Hindlimb muscle (tissue), 1 donor: ENCODE data around the gene TNFSF10. TPM values are rescaled to one million over a fixed set of nuclear protein-coding genes. Genes with fewer than 3 reads are reported as not detected.
A peak's percentile ranks its signal among the peaks of the same experiment; 100 is the strongest.

ENCODE experiments used
- DNase-seq: peaks from one replicate; pipeline ENCODE4 v3.0.0-alpha.2; 2013
- polyA plus RNA-seq: library from polyadenylated mRNA; unstranded; fragments of 120-200 nt; gene quantifications from one replicate; pipeline ENCODE4 v1.2.1, GENCODE V29; 2013; ENCODE audit not compliant: insufficient read length

Gene TNFSF10
- polyA plus RNA-seq, 1 donor = 7.5 TPM

DNA sequence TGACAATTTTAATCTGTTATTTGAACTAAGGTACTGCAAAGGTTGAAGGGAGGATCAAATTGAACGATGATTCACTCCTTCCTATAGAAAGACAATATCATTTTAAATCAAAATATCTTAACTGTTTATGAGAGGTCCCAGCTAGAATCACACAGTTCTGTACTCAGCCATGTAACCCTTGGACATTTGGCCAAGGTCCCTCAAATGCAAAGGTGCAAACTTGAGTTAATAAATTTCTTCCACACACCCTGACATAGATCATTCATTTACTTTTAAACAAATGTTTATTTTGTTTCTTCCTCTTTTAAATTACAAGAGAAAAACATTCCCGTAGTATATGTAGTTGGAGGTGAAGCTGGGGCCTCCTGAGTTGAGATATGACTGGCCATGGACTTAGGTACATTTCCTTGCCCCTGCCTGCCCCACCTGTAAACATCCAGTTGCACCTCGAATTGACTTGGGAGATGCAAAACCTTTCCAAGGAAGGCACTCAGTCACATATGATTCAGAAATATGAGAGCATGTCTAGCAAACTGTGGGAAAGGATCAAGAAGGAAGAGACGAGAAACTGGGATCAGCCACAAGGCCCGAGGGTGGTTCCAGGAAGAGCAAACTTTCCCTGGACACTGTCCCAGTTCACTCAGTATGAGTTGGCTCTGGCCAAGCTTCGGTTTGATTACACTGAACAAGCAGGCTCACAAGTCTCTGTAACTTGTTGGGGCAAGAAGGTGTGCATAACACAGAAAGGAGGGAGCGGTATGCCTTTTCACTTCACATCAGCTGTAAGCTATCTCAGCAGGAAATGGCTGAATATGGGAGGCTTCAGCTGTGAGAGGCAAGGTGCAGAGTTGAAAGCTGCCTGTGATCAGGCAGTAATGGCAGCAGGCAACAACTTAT is 6.7 kb downstream of the TNFSF10 start:
- DNase-seq = peak; percentile 60

DNA sequence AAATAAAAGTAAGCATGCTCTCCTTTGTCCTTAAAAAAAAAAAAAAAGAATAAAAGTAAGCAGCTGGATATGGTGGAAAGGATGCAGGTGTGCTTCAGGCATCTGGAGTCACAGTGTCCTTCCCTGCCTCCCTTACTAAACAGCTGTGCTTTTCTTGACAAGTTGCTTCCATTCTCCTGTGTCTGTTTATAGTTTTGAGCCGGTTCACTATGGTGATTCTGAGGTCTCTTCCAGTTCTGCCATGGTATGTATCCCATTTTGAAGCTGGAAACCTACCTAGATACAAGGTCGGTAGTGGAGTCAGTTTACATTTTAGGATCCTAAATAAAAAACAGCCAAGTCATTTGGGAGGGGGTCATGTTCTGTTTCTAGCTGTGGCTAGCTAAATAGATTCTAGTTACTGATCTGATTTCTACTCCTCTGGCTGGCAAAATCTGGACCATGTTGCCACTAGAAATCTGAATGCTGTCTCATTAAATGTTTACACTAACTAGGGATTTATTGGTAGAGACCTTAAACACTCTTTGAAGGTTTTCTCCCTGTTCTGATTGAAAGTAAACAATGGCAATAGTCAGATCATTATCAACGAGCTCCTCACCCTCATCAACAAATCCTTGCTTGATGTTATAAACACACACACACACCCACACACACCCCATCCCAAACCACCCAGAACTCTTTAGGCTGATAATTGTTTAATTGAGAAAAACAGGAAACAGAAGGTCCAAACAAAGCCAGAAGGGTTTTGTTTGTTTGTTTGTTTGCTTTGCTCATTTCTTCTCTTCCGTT is 7.9 kb downstream of the TNFSF10 start:
- no peak for DNase-seq

DNA sequence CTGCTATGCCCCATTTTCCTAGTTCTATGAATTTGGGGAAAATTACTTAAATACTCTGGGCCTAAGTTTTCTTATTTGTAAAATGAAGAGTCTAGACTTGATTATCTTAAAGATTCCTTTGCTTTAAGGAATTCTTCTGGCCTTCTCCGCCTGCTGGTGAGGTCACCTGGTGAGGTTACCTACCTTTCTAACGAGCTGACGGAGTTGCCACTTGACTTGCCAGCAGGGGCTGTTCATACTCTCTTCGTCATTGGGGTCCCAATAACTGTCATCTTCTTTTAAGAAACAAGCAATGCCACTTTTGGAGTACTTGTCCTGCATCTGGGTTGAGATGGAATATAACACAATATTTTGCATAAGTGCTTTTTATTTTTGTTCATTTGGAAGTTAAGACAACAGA is 8.6 kb downstream of the TNFSF10 start:
- DNase-seq = no peak

DNA sequence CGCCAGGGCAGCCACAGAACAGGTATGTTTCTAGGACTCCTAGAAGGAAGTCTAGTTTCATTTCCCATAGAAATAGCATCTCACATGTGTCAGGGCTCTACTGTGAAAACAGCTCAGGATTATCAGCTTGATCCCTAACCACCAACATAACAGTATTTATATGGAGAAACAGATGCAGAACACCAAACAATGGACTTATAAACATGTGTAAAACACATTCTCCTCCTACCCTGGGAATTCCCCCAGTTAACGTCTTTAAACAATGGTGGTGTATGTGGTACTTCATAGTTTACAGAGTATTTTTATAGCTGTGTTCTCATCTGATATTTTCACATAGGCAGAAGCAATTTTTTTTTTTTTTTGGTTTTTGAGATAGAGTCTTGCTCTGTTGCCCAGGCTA is 9.7 kb downstream of the TNFSF10 start:
- DNase-seq = no peak

DNA sequence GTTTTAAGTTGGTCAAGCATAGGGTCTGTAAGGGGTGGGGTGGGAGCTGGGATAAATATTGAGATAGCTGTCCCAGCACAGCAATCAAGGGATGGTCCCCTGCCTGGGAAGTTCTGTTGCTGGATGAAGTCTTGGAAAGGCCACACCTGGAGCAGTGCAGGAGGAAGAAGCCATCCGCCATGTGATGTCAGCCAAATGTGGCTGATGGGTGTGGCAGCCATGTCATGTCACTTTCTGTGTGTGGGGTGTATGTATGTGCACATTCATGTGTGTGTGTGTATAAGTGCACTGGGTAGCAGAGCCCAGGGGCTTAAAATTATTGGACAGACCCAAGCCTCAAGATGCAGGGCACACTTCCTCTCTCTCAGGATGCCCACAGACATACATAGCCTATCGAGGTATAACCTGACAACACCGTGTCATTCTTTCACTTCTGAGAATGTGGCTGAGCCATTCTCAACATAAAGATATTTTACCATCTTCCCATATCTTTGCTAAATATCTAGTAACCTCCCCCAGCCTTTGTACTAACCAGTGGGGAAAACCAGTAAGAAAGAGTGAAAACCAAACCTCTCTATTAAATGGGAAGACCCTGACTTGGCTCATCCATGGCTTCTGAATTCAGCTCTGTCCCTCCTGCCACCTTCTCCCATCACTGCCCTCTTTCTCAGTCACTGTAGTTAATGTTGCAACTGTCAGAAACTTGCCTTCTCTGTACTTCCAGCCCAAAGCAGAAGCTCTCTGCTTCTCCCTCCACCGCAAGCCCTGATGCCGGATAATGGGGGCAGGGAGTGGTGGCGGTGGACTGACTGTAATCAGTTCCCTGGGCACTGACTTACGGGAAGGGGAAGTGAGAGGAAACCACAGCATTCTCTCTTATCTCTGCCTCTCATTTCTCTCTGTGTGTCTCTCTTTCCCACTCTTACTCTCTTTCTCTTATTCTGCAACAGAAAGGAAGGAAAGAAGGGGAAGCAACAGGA is 11.2 kb downstream of the TNFSF10 start:
- no peak for DNase-seq

DNA sequence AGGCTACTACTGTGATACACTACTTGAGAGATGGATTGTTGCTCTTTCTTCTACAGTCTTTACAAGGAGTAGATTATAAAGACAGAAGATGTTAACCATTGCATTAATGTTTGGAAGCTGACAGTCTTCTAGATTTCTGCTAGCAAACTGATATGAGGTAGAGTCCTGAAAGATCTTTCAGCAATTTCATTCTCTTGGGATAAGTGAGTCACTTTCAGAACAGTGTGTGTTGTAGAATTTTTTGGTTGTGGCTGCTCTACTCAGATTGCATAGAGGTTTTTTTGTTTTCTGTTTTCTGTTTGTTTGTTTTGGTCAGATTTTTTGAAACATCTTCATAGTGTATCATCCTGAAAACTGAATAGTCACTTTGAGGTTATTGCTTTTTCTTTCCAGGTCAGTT is 17.1 kb downstream of the TNFSF10 start:
- DNase-seq = no peak

GRCh38 chr3:172501540-172501939 is 21.7 kb downstream of the TNFSF10 start:
- no peak for DNase-seq

- peak; percentile 71 for DNase-seq
Measured at GRCh38 chr3:172490198-172490669, 33.0 kb downstream of the TNFSF10 start.

DNA sequence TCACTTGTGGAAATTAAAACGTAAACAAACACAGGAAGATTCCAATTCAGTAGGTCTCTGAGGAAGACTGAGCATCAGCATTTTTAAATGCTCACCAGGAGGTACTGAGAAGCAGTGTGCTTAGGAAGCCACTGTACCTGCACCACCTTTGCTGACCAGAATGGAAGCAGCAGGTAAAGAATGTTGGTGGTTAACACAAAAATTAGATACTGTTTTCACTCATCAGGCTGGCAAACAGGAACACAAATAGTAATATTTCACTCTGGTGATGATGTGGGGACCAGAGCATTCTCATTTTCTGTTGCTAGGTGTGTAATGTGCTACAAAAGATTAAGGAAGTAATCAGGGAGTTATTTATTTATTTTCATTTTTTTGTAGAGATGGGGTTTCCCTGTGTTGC is 45.1 kb downstream of the TNFSF10 start:
- no peak for DNase-seq

- no peak for DNase-seq
Measured at GRCh38 chr3:172476347-172476746, 46.9 kb downstream of the TNFSF10 start.

DNA sequence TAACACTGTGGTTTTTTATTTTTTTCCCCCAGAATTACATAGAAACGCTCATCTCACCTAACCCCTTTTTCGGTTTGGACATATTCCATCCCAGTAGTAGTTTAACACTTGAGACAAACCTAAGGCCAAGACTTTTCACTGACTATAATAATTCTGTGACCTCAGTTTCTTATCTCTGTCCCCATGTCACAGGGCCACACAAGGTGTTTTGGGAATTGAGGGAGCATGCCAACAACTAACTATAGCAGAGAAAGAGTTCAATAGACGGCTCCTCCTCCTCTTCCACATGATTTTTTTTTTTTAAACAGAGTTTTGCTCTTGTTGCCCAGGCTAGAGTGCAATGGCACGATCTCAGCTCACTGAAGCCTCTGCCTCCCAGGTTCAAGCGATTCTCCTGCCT is 47.5 kb downstream of the TNFSF10 start:
- no peak for DNase-seq

GRCh38 chr3:172471903-172472302 is 51.3 kb downstream of the TNFSF10 start:
- no peak for DNase-seq

DNA sequence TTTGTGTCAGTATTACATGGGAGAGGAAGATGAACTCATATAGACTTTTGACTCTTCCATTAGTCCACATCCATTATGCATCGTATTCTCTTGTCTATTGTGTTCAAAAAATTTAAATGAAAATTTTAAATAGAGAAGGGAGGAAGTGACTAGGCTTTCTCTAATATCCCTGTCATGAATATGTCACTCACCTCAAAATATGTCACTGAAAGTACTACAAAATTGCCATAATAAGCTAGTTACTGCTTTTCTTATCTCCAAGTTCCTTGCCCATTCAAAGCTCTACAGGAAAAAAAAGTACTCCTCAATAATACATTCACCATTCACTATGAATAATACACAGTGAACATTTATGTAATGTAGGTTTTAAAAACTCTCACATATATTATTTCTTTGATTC is 52.6 kb downstream of the TNFSF10 start:
- no peak for DNase-seq

DNA sequence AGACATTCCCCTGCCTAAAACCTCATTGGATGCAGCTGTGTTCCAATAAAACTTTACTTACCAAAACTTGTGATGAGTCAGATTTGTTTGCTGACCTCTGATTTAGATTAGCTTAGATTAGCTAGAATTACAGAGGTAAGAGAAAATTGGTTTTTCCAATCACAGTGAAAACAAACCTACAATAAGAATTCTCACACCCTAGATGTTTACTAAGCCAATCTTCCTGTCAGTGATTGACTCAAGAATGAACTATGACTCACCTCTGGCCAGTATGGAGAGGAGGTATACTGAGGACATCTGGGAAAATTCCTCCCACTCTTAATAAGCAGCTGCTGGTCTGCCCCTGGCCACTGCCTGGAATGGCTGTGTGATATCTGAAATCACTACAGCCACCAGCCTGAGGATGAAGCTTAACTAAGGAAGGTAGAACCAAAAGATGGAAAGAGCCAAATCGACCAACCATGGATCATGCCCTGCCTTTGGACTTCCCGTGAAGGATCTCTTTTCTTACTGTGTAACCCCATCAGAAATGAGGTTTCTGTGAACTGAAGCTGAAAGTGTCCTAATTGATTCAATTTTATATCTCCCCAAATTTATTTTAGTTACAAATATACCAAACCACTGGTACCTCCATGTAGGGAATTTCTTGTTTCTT is 55.9 kb downstream of the TNFSF10 start:
- no peak for DNase-seq

DNA sequence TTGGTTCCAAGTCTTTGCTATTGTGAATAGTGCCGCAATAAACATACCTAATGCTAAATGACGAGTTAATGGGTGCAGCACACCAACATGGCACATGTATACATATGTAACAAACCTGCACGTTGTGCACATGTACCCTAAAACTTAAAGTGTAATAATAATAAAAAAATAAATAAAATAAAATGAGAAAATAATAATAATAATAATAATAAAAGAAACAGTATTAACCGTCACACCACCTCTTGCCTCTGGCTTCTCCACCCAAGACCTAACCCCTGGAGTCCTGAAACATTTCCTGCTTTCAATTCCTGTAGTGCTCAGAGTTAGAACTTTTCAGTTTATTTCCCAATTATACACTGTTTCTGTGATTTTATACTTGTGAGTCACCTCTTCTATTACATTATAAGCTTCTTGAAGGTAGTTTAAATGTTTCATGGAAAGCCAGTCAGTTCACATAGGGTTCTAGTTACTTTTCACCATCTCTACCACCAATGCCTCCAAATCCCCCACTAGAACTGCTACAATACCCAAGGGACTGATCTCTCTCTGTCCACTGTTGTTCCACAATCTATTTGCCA is 56.6 kb downstream of the TNFSF10 start:
- no peak for DNase-seq

GRCh38 chr3:172465281-172465680 is 57.9 kb downstream of the TNFSF10 start:
- no peak for DNase-seq

- DNase-seq = no peak
Measured at GRCh38 chr3:172464306-172464705, 58.9 kb downstream of the TNFSF10 start.

DNA sequence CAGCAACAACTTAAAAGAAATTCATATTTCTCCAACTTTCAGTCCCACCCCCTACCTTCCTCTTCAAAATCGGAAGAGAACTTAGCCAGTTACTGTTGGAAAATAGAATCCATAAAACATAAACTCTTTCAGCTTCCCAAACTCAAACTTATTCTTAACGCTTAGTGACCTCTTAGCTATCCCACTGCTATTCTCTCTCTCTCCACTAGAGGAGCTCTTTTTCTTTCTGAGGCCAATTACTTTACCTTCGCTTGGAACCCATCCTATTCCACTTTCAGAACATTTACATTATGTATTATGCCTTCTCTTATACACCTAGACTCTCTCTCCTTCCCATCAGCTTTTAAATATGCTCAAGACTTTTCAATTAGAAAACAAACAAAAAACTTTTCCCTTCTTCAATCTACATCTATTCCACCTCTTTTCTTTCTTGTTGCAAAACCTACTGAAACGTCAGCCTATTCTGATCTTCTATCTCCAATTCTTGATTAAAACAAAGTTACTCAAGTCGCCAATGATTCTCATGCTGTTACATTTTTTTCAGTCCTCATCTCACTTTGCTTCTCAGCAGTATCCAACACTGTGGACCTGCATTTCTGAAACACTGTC is 61.6 kb downstream of the TNFSF10 start:
- no peak for DNase-seq

- no peak for DNase-seq
Measured at GRCh38 chr3:172456404-172456803, 66.8 kb downstream of the TNFSF10 start.
